GM12801 (cell line): Measurements from ENCODE around the gene SYT14.

Source experiments
- CTCF ChIP-seq: IDR thresholded peaks from one replicate; pipeline ENCODE4 v1.5.1; 2011; ENCODE audit warnings: control low read depth; ENCODE audit not compliant: insufficient read length; ENCODE audit errors: extremely low read depth

Gene SYT14

GRCh38 chr1:210099921-210100320, 161.9 kb downstream of the SYT14 start:
- no peak for TF ChIP-seq CTCF

DNA sequence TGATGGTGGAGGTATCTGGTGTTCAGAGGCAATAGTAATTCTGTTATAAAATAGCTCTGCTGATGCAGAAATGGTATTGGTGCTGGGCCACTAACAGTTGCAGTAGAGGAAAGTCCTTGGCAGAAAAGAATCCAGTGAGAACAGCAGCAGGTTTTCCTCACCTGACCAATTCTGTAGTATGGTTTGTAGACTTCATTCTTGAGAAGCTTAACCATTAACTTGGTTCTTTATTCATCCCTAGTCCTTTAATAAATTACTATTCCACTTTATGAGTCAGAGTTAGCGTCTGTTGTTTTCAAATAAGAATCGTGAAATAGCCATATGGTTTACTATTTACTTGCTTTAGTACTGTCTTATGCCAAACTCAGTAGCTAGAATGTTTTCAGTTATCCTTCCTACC, 166.1 kb downstream of the SYT14 start:
- no peak for TF ChIP-seq CTCF

DNA sequence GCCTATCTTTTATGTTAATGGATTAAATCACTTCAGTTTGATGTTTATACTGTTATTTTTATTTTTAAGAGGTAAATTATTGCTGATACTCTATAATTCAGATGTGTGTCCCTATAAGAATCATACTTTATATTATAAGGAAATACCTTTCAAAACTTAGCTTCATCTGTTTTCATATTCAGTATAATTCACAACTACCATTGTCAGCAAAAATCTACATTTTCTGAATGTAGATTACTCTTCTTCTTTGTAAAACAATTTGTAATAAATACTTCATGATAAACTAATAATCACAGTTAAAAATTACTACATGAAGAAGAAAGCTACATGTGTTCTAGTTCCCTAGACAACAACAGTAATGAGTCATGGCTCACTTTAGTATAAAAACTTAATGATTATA, 179.2 kb downstream of the SYT14 start:
- TF ChIP-seq CTCF = no peak

DNA sequence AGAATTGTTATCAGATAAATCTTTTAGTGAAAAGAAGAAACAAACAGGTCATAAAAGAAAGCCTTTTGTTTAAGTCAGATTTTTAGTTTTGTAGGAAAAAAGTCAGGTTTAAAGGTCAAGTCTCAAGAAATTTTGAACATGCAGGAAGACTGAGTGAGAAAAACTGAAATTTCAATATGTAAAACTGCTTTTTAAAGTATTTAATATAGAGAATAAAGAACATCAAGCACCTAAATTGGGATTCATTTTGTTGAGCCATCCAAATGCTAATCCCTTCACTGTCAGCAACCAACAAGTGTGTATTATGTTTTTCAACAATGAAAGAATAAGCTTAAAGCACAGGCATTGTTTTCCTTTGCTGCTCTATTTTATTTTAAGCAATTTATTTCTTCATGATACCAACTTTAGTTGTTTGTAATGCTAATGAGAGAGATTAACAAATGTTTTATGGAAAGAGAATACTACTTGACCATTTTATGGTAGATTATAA, 179.7 kb downstream of the SYT14 start:
- no peak for TF ChIP-seq CTCF

DNA sequence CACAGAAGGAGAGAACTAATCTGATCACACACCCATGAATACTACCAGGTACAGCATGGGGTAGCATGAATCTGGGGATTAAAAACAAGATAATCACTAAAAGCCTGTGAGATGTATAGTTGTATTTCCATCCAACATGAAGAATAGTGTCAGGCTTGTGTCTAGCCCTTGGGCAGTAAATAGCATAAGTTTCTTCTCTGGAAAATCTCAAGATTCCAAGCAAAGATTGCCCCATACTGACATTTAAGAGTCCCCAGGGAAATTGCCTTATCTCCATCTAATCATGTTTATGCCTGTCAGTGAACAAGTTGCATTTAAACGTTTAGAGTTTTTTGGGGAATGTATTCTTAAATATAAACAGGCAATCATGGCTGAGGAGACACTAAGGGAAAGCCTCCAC, 185.4 kb downstream of the SYT14 start:
- TF ChIP-seq CTCF = no peak

GRCh38 chr1:210123924-210124589, 186.0 kb downstream of the SYT14 start:
- TF ChIP-seq CTCF = no peak

GRCh38 chr1:210124736-210125135, 186.7 kb downstream of the SYT14 start:
- TF ChIP-seq CTCF = no peak
